Body of pancreas (tissue), 4 donors: ENCODE results near the gene BIRC6.

Source experiments
- CTCF ChIP-seq, 7 experiments: fragments of 450-650 bp in 4 of 7; fragments of 200-600 bp in 3 of 7; sonication (generic) in 3 of 7; IDR thresholded peaks; one replicate each; pipeline ENCODE4 v1.5.1; 2016 to 2019; ENCODE audit warnings: antibody characterized with exemption in 7 of 7
- POLR2A ChIP-seq, 3 donors: fragments of 450-650 bp; IDR thresholded peaks; one replicate each; pipeline ENCODE4 v1.6.1; 2016; ENCODE audit warnings: antibody characterized with exemption in 3 of 3, mild to moderate bottlenecking in 2 of 3

GRCh38 chr2:32424739-32425138, 67.9 kb downstream of the BIRC6 start:
- TF ChIP-seq CTCF (IDR thresholded peaks at IDR 0.05) (no peak), POLR2A (IDR thresholded peaks at IDR 0.05) (no peak)
